ENCODE measurements around the gene TRIM41.
"Not testable (repeated sequence)": the region's sequence is repeated elsewhere in the genome, so short reads cannot be mapped to it uniquely, and the experiment has no call there.

TRIM41 gene

DNA sequence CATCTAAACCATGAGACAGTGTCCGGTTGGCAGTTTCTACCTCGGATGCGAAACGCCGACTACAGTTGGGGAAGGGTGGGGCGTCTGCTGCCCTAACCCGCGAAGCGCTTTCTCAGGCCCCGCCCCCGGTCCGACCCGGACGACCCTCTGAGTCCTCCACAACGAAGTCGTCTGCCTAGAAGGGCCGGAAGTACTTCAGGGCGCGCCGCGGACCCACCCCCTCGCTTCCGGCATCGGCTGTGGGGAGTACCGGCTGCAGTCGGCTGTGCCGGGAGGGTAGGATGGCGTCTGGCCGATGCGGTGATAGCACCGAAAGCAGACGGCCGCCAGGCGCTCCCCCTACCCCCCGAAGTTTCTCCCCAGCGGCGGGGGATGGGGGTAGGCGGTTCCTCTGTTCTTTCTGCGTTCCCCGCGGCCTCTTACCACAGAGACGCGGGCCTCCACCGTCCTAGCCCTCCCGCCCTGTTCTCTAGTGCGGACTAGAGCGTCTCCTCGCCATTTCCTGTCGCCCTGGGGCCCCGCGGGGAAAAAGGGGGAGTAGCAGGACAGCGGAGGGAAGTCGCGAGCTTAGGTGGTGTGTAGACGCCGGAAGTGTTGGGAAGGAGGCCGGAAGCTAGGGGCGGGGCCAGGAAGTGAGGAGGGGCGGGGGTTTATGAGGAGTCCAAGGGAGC lies at the start of gene TRIM41:
Gene TRIM41 (plus strand): TSS at position 224 of the 671 bp plus-strand sequence. CDS start 719 bp downstream, outside the sequence.
- no peak for DNase-seq

DNA sequence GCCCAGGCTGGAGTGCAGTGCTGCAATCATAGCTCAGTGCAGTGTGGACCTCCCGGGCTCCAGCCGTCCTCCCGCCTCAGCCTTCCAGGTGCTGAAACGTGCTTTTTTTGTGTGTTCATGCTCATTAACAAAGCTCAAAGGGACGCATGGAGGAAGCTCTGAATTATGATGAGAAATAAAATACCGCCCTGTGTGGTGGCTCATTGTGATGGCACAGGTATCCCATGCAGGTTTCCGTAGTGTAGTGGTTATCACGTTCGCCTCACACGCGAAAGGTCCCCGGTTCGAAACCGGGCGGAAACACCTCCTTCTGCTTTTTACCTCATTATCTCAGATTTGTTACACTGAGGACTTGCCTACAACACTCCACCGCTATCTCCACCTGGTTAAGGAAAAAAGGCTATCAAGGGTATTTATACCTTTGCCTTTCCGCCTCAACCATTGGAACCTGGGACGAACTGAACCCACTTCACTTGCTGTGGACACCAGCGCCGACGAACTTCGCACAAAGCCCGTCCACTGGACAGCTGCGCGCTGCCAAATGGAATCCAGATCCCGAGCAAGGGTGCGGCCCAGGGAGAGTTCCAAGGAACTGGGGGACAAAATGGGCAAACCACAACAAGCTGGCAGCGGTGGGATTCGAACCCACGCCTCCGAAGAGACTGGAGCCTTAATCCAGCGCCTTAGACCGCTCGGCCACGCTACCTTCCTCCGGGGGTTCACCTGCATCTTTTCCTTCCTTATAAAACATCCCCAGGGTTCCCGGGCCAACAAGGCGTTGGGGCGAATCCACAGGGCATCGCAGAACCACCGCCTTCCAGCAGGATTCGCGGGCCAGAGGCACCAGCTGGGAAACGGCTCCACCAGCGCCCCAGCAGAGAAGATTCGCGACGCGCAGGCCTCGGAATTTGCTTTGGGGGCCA lies 49.4 kb upstream of the TRIM41 start:
- no peak for DNase-seq

DNA sequence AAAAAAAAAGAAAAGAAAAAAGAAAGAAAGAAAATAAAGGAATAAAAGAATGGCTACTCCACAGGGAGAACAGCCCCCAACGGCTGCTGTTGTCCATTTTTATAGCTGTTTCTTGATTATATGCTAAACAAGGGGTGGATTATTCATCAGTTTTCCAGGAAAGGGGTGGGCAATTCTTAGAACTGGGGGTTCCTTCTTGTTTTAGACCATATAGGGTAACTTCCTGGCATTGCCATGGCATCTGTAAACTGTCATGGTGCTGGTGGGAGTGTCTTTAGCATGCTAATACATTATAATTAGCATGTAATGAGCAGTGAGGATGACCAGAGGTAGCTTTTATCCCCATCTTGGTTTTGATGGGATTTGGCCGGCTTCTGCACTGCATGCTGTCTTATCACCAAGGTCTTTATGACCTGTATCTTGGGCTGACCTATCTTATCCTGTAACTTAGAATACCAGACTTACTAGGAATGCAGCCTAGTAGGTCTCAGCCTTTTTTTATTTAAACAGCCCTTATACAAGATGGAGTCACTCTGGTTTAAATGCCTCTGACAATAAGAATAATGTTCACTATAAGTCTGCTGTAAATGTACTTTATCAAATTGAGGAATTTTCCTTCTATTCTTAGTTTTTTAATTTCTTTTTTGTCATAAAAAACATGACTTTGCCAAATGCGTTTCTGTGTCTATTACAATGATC lies 46.7 kb upstream of the TRIM41 start:
- DNase-seq: no peak

DNA sequence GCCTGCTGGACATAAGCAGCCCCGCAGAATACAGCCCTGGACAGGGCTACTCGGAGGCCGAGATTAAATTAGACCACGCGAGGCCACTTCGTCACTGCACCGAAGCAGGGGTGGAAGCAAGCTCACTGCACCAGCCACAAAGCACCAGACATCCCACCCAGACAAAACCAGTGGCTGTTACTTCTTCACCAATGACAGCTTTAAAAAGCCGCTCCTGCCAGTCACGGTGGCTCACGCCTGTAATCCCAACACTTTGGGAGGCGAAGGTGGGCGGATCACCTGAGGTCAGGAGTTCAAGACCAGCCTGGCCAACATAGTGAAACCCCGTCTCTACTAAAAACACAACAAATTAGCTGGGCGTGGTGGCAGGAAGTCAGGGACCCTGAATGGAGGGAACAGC lies 45.5 kb upstream of the TRIM41 start:
- not testable (repeated sequence) for DNase-seq

DNA sequence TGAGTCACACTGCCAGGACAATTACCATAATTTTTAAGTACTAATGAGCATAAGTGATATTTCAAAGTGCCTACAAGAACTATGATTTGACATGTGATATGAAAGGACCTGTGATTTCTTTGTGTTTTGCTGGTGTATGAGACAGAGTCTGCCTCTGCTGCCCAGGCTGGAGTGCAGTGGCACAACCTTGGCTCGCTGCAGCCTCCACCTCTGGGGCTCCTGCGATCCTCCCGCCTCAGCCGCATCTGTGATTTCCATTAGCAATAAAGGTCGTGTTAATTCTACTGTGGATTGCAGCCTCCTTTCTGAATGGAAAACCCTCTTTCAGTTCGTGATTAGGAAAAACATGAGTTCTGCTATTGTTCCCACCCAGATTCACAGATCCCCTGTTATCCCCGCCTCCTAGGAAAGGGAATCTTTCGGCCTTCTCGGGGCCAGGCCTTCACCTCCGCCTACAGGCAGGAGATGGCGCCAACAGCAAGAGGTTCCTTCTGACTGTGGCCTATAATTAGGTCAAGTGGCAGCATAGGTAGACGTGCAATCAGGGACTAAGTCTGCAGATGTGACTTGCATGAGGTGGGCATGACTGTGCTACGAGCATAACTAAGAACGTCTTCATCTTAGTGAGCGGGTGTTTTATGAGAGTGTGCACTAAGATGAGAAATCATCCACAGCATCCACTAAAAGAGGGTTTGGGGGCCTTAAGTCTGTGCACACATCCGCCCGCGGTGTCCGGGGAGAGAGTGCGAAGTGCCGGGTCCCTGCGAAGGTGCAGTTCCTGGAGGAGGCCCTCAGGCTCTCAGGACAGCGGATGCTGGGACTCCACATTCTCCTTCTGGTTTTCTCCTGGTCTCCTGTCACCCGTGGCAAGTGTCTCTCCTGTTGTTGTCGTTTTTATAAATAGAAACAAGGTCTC lies 41.2 kb upstream of the TRIM41 start:
- DNase-seq: no peak

DNA sequence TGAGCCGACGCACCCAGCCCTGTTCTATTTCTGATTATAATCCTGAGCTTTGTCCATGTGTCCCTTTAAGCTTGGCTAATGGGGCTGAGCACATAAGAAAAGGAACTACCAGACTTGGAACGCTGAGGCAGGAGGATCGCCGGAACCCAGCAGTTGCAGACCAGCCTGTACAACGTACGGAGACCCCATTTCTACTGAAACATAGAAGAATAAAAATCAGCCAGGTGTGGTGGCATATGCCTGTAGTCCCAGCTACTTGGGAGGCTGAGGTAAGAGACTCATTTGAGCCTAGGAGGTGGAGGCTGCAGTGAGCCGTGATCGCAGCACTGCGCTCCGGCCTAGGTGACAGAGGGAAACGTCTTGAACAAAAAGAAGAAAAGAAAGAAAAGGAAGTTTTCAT lies 40.4 kb upstream of the TRIM41 start:
- no peak for DNase-seq

DNA sequence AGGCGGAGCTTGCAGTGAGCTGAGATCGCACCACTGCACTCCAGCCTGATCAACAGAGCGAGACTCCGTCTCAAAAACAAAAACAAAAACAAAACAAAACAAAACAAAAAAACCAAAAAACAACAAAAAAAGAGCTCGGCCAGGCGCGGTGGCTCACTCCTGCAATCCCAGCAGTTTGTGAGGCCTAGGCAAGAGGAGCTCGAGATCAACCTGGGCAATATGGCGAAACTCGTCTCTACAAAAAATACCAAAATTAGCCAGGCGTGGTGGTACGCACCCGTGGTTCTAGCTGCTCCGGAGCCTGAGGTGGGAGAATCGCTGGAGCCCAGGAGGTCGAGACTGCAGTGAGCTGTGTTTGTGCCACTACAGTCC lies 38.2 kb upstream of the TRIM41 start:
- no peak for DNase-seq

DNA sequence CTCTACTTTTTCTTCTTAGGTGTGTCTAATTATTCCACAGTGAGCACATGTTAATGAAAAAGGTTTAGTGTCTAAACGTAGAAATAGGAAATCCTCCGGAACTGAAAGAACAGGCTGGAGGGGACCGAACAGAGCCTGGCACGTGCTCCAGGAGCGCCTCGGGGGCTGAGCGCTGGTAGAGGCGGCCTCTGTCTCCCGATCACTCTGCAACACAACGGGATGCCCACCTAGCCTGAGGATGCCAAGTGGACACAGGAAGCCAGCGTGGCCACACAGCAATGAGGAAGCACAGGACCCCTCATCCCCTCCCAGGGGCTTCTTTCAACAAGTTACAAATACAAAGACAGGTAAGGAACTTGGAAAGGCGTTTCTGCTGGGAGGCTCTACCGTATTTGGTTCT lies 37.5 kb upstream of the TRIM41 start:
- DNase-seq: no peak

DNA sequence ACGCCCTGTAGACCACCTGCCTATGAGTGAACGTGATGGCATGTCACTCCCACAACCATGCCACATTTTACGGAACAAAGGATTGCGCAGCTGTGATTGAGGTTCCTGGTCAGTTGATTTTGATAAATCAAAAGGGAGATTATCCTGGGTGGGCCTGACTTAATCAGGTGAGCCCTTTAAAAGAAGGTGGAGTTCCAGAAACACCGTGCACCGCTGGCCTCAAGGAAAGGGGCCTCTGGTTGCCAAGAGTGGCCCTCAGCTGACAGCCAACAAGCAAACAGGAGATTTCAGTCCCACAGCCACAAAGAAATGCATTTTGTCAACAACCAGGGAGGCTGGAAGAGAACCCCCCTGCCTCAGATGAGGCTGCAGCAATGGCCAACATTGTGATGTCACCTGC lies 37.1 kb upstream of the TRIM41 start:
- no peak for DNase-seq

DNA sequence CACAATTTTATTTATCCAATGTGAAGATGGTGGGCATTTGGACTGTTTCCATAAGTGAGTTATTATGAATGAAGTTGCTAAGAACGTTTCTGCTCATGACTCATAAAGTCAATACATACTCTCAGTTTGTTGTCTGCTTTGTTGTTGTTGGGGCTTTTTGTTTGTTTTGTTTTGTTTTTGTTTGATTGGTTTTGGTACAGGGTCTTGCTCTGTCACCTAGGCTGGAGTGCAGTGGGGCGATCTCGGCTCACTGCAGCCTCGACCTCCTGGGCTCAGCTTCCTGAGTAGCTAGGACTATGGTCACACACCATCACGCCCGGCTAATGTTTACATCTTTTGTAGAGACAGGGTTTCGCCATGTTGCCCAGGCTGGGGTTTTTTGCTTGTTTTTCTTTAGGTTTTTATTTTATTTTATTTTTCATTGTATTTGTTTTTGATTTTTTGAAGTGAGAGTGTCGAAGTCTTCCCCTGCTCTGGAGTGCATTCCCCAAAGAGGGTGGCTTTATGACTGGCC lies 36.0 kb upstream of the TRIM41 start:
- no peak for DNase-seq

DNA sequence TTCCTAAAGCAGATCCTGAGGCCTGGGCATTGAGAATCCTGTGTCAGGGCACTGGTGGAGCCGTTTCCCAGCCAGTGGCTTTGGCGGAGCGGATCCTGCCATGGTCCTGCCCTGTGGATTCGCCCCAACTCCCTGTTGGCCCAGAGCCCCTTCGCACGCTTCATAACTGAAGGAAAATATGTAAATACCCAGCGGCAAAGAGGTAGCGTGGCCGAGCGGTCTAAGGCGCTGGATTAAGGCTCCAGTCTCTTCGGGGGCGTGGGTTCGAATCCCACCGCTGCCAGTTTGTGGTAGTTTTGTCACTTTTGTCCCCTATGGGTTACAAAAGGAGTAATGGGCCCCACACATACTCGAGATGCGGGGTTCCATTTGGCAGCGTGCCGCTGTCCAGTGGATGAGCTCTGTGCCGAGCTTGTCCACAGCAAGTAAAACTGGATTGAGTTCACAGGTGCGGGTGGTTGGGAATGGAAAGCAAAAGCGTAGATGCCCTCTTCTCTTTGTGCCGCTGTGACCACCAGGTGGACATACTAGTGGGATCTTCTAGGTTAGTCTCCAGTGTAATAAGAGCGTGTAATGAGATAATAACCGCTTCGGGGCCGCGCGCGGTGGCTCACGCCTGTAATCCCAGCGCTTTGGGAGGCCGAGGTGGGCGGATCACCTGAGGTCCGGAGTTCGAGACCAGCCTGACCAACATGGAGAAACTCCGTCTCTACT lies 35.4 kb upstream of the TRIM41 start:
- DNase-seq: no peak

DNA sequence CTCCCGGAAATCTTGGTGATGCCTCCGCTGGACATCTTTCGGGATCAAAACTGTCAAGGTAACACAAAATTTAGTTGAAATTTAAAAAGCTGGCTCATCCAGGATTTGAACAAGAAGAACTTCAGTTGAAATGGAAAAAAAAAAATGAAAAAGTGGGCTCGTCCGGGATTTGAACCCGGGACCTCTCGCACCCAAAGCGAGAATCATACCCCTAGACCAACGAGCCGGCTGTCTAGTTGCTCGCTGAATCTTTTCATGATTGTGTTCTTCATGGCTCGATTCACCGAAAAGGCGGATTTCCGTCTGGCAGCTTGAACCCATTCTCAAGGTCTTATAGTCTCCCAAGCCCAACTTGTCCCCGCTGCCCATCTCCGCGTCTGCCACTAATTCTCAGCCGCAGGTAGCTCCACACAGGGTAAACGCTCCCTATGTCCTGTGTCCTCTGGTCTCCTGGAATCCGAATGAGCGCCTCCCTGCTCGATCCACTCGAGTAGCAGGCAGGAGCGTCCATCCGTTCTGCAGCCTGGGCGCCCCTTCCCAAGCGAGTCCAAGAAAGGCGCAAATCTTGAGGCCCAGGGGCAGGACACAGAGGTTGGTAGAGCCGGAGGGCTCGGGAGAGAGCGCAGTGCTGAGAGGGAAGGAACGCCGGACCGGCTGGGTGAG lies 34.2 kb upstream of the TRIM41 start:
- DNase-seq: no peak

DNA sequence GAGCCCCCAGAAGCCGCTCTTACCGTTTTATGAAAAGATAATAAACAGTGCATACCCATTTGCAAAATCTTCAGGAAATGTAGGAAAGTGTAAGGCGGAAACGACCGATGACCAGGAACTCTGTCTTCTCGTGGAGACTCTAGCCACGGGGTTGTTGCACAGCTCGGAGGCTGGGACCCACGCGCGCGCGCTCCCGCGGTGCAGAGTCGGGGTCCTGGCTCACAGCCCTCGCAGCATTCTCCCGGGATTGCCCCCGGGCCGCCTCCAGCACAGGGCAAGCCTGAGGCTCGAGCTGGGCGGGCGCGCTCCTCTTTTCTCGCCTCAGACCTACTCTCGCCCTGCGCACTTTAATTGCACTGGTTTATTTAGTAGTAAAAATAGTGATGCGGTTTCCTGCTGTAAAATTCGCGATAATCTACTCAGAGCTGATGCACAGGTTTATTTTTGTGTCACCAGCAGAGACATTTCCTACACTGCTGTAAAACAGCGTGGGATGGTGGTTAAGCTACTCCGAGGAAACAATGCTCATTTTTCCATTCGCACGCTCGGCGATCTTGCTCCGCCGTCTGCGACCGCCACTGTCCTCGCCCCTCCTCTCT lies 33.6 kb upstream of the TRIM41 start:
- DNase-seq: no peak

DNA sequence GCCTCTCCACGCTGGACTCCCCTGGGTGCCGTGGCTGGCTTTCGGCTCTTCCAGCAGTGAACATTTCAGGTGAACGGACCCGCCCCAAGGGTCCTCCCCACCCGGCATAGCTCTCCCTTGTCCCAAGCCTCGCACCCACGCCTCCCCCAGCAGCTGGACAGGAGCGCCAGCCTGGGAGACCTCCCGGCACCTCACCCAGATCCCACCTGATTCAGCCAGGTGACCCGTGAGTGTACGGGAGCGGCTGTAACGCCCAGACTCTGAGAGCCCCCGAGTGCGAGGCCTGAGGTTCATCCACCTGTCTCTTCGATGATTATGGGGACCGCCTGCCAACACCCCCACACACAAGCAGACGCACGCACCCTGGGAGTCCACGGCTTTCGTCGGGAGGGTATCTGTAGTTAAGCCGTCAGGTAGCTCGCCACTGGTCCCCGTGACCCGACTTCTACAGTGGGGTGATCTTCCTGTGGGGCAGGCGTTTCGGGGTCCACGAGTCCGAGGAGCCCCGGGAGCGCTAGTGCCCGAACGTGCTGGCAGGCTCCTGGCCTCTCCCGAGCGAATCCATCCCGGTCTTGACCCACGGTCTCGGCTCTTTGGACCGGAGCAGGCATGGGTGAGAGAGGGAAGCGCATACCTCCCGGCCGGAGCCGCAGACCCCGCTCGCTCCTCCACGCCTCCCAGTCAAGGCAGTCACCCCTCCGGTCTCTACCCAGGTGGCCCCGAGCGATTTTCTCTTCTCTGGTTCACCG lies 32.9 kb upstream of the TRIM41 start:
- DNase-seq: no peak

DNA sequence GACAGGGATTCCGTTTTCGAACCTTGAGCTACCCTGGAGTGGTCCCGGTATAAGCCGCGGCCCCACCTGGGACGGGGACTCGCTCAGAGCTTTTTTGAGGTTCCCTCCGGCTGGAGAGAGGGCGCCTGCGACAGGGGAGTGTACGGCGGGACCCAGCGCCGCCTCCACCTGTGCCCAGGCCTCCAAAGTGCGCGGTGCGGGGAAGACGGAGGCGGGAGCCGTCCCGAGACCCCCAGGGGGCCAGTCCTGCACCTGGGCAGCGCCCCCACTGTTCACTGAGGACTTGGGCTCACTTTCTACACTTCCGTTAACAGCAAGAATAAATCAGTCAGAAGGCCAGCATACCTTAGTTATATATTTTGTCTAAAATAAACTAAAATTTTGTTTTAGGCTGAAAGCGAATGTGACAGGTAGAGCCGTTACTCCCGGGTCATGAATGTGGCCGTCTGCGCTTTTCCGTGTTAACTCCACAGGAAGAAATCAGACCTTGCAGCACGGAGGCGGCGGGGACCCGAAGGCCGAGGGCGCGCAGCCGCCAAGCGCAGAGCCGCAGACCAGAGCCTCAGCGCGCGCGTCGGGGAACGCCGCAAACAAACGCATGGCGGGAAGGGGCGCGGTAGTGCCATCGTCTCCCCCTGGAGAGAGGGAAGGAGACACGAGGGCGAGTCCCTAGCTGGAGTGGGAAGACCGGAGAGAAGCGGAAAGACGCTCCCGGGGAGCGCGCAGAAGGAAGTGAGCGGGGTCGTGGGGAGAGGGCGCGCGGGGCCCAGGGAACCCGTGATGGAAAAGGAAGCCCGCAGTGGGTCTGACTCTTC lies 32.2 kb upstream of the TRIM41 start:
- DNase-seq: no peak

DNA sequence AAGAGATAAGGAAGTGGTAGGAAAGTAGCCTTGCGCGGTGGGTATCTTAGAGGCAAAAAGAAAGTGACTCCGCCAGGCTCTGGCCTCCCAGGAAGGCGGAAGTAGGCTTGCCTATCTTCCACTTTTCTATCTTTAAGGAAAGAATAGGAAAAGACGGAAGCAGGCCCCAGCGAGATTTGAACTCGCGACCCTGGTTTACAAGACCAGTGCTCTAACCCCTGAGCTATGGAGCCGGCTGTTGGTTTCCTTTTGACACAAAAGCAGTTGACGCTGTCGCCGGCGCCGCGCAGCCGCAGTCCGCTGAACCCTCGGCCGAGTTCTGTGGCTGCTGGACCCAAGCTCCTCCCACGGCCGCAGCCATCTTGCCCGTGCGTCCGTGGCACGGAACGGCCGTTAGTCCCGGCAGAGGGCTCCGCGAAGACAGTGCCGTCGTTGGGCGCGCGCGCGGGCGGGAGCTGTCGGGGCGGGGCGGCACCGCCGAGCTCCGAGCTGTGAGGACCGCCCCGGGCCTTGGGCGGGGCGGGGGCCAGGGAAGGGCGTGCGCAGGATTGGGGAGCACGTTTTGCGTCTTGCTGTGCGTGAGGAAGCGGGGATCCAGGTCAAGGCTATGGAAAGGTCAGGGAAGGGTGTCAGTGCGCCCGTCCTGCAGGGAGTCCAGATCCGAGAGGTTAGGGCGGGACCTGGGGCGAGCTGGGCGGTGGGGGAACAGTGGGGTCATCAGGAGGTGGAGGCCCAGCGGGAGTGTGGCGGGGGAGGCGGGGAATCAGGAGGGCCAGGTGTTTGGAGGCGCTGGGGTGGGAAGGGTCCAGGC lies 31.4 kb upstream of the TRIM41 start:
- no peak for DNase-seq

DNA sequence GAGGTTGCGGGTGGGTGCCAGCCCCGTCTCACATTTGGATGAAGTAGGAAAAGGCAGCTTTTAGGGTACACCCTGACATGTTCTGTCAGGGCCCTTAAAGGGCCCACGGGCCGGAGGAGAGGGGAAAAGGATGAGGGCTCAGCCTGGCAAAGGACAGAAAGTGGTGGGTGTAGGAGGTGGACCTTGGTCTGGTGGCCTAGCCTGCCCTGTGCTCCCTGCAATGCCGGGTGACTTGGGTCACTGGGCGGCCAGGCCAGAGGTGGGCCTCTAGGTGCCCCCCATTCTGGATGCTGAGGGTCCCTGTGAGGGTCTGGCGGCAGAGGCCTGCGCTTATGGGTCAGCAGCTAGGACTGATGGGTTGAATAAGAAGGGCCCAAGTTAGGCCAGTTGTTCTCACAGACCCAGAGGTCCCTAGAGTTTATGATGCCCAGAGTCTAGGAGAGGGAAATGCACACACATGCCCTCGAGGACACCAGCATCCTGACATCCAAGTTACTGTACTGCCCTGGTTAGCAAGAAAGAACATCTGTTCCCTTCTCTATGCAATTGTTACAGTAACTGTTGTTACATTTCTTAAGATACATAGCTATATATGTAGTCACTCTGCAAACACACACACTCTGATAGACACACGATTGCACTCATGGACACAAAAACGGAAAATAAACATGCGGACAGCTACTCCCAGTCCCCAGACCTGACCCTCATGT lies 30.6 kb upstream of the TRIM41 start:
- DNase-seq: no peak

Measured in NCI-H69 (cell line).